Measurements from ENCODE around the gene GALNT4.

DNA sequence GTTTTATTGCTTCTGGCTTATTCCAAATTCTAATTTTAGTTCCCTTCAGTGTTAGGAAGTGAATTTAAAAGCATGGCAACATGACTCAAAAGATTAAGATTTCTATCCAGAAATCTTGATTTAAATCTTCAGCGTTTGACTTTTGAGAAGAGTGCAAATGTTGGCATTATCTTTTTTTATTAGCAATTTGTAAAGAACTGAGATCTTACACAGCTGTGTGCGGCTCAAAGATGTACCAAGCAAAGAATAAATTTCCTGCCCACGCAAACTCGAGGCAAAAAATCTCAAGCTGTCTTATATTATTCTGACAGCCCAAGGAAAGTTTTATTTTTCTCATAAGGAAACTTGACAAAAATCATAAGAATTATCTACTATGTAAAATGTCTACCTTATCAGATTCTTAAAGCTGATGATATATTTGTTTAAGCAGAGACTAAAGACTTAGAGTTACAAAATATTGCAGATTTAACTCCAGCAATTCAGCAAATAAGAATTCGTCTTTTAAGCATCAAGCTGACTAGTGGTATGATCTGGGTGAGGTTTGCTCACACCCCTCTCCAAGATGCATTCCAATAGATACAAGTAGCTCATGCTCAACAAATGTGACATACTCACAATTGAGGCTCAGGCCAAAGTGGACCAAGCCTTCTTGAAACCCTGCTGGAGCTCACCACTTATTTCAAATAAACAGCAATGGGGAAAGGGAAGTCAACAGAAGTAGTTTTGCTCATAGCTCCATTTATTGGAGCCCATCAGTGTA lies 48.6 kb upstream of the GALNT4 start:
- TF ChIP-seq, protein P1, sequence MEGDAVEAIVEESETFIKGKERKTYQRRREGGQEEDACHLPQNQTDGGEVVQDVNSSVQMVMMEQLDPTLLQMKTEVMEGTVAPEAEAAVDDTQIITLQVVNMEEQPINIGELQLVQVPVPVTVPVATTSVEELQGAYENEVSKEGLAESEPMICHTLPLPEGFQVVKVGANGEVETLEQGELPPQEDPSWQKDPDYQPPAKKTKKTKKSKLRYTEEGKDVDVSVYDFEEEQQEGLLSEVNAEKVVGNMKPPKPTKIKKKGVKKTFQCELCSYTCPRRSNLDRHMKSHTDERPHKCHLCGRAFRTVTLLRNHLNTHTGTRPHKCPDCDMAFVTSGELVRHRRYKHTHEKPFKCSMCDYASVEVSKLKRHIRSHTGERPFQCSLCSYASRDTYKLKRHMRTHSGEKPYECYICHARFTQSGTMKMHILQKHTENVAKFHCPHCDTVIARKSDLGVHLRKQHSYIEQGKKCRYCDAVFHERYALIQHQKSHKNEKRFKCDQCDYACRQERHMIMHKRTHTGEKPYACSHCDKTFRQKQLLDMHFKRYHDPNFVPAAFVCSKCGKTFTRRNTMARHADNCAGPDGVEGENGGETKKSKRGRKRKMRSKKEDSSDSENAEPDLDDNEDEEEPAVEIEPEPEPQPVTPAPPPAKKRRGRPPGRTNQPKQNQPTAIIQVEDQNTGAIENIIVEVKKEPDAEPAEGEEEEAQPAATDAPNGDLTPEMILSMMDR (IDR thresholded peaks at IDR 0.05) = no peak
- no peak for TF ChIP-seq POLR2A (IDR thresholded peaks at IDR 0.05)

All from body of pancreas (tissue), 4 donors.